H1 (cell line): ENCODE results near the gene PID1. TPM values are rescaled to one million over a fixed set of nuclear protein-coding genes. Genes with fewer than 3 reads are reported as not detected.

Experiments
- CTCF ChIA-PET: fragments of 300-600 bp; sonication (Branson Sonifier 250); formaldehyde crosslinking; loops from one replicate; lab custom pipeline; 2021; ENCODE audit not compliant: partially characterized antibody; lab: Charles Lee
- POLR2A ChIA-PET: fragments of 300-600 bp; sonication (Branson Sonifier 250); formaldehyde crosslinking; loops from one replicate; lab custom pipeline; 2021; ENCODE audit warnings: inconsistent platforms; ENCODE audit not compliant: partially characterized antibody; lab: Charles Lee
- DNase-seq, 2 experiments: peaks; one replicate each; pipeline versions ENCODE4 v3.0.0 to v3.0.0-alpha.2; 2010 to 2022; ENCODE audit warnings: low spot score in 2 of 2, low read depth in 1 of 2, mixed read lengths in 1 of 2
- FAIRE-seq: peaks from 2 replicates; lab custom pipeline; 2011; peaks lifted over from hg19 to GRCh38; lab: Jason Lieb, UNC
- H2AFZ ChIP-seq: 2 replicates; pipeline ENCODE4 v1.8.1; 2012; ENCODE audit warnings: low read length, inconsistent platforms
- H2AK5ac ChIP-seq: 2 replicates; pipeline ENCODE4 v1.6.1; 2013; ENCODE audit warnings: low read depth, low read length
- H2BK120ac ChIP-seq: replicated peaks from 2 replicates; pipeline ENCODE3; 2013; ENCODE audit warnings: low read depth, low read length, inconsistent platforms
- H2BK12ac ChIP-seq: 2 replicates; pipeline ENCODE4 v1.6.1; 2013; ENCODE audit warnings: low read depth, low read length
- H2BK15ac ChIP-seq: 2 replicates; pipeline ENCODE4 v1.6.1; 2013; ENCODE audit warnings: low read length
- H2BK20ac ChIP-seq: 2 replicates; pipeline ENCODE4 v1.6.1; 2013; ENCODE audit warnings: low read length
- H2BK5ac ChIP-seq: 2 replicates; pipeline ENCODE4 v1.6.1; 2013; ENCODE audit warnings: low read depth, low read length
- H3K14ac ChIP-seq: 2 replicates; pipeline ENCODE4 v1.6.1; 2013; ENCODE audit warnings: inconsistent platforms; ENCODE audit not compliant: insufficient read length
- H3K18ac ChIP-seq: 2 replicates; pipeline ENCODE4 v1.6.1; 2013; ENCODE audit warnings: low read length; ENCODE audit errors: extremely low read depth
- H3K23ac ChIP-seq: 2 replicates; pipeline ENCODE4 v1.6.1; 2013; ENCODE audit warnings: inconsistent platforms; ENCODE audit not compliant: insufficient read length
- H3K23me2 ChIP-seq: 2 replicates; pipeline ENCODE4 v1.6.1; 2013; ENCODE audit warnings: low read depth, low read length
- H3K27ac ChIP-seq: 2 replicates; pipeline ENCODE4 v1.6.1; 2011; ENCODE audit warnings: low read depth, low read length, inconsistent platforms
- H3K27me3 ChIP-seq, 4 experiments: replicated peaks in 1 of 4; 1 replicate in 1 of 4; 2 replicates in 3 of 4; pipeline versions ENCODE4 v1.6.1 to v1.8.1; 2011 to 2013; ENCODE audit warnings: low read length in 3 of 4, mild to moderate bottlenecking in 3 of 4, inconsistent platforms in 2 of 4, mixed read lengths in 2 of 4, moderate library complexity in 1 of 4; ENCODE audit not compliant: control insufficient read depth in 3 of 4, insufficient read depth in 3 of 4; ENCODE audit errors: extremely low read depth in 1 of 4
- H3K36me3 ChIP-seq, 4 experiments: 2 replicates each; pipeline versions ENCODE4 v1.6.1 to v1.8.1; 2011 to 2013; ENCODE audit warnings: mild to moderate bottlenecking in 4 of 4, low read length in 3 of 4, moderate library complexity in 2 of 4, control low read depth in 1 of 4, inconsistent platforms in 1 of 4; ENCODE audit not compliant: insufficient read depth in 4 of 4, control insufficient read depth in 2 of 4
- H3K4ac ChIP-seq: replicated peaks from 2 replicates; pipeline ENCODE3; 2013; ENCODE audit warnings: low read length, low read depth, mixed read lengths, inconsistent platforms; ENCODE audit not compliant: insufficient read length
- H3K4me1 ChIP-seq, 4 experiments: replicated peaks in 1 of 4; 1 replicate in 1 of 4; 2 replicates in 3 of 4; pipeline versions ENCODE4 v1.6.1 to v1.8.1; 2011 to 2013; ENCODE audit warnings: low read length in 3 of 4, inconsistent platforms in 2 of 4, mixed read lengths in 1 of 4; ENCODE audit not compliant: insufficient read depth in 4 of 4, control insufficient read depth in 3 of 4
- H3K4me2 ChIP-seq, 2 experiments: 2 replicates each; pipeline versions ENCODE4 v1.6.1 to v1.8.1; 2011 to 2013; ENCODE audit warnings: low read depth in 2 of 2, low read length in 2 of 2, control low read depth in 1 of 2, inconsistent platforms in 1 of 2, mild to moderate bottlenecking in 1 of 2; ENCODE audit not compliant: insufficient read depth in 1 of 2
- H3K4me3 ChIP-seq, 4 experiments: fragments of 200-600, 300-600 bp in 1 of 4; sonication (generic), shearing (Covaris generic), sonication (Bioruptor Twin) in 1 of 4; 2 replicates each; pipeline versions ENCODE4 v1.5.1 to v1.8.1; 2011 to 2016; ENCODE audit warnings: low read length in 4 of 4, low read depth in 3 of 4, control low read depth in 2 of 4, inconsistent platforms in 2 of 4, mild to moderate bottlenecking in 2 of 4, mixed read lengths in 1 of 4, moderate library complexity in 1 of 4; ENCODE audit not compliant: insufficient read depth in 2 of 4; ENCODE audit errors: extremely low read depth in 1 of 4
- H3K56ac ChIP-seq: replicated peaks from 2 replicates; pipeline ENCODE3; 2013; ENCODE audit warnings: low read depth, mild to moderate bottlenecking, mixed read lengths, low read length, inconsistent platforms; ENCODE audit not compliant: insufficient read length
- H3K79me1 ChIP-seq: 2 replicates; pipeline ENCODE4 v1.6.1; 2013; ENCODE audit warnings: low read depth, low read length, control low read depth
- H3K79me2 ChIP-seq, 2 experiments: 2 replicates each; pipeline versions ENCODE4 v1.6.1 to v1.8.1; 2012 to 2013; ENCODE audit warnings: low read length in 2 of 2, mild to moderate bottlenecking in 2 of 2, inconsistent platforms in 1 of 2; ENCODE audit not compliant: insufficient read depth in 2 of 2, control insufficient read depth in 1 of 2
- H3K9ac ChIP-seq, 4 experiments: replicated peaks in 1 of 4; 1 replicate in 1 of 4; 2 replicates in 3 of 4; pipeline versions ENCODE4 v1.6.1 to v1.8.1; 2011 to 2013; ENCODE audit warnings: low read depth in 3 of 4, low read length in 3 of 4, control low read depth in 2 of 4, mild to moderate bottlenecking in 2 of 4, moderate library complexity in 2 of 4, inconsistent platforms in 1 of 4; ENCODE audit errors: extremely low read depth in 1 of 4
- H3K9me3 ChIP-seq, 2 experiments: 2 replicates each; pipeline versions ENCODE4 v1.6.1 to v1.8.1; 2012 to 2013; ENCODE audit warnings: mild to moderate bottlenecking in 2 of 2, moderate library complexity in 2 of 2, control low read depth in 1 of 2, inconsistent platforms in 1 of 2, low read depth in 1 of 2, low read length in 1 of 2, mixed read lengths in 1 of 2; ENCODE audit not compliant: insufficient read depth in 2 of 2
- H4K20me1 ChIP-seq, 2 experiments: replicated peaks in 1 of 2; 2 replicates each; pipeline versions ENCODE3 to v1.8.1; 2011 to 2013; ENCODE audit warnings: inconsistent platforms in 2 of 2, low read length in 2 of 2, mild to moderate bottlenecking in 1 of 2; ENCODE audit not compliant: insufficient read depth in 2 of 2, control insufficient read depth in 1 of 2
- H4K5ac ChIP-seq: 2 replicates; pipeline ENCODE4 v1.6.1; 2013; ENCODE audit warnings: low read length, low read depth, mixed read lengths, inconsistent platforms; ENCODE audit not compliant: insufficient read length
- H4K8ac ChIP-seq: 2 replicates; pipeline ENCODE4 v1.8.0; 2013; ENCODE audit warnings: mild to moderate bottlenecking, moderate library complexity, low read length, inconsistent platforms; ENCODE audit not compliant: insufficient read depth; ENCODE audit errors: extremely low read depth
- H4K91ac ChIP-seq: replicated peaks from 2 replicates; pipeline ENCODE3; 2013; ENCODE audit warnings: low read length, mixed read lengths, inconsistent platforms; ENCODE audit not compliant: insufficient read length
- ATF3 ChIP-seq: IDR thresholded peaks from 2 replicates; pipeline ENCODE4 v1.6.1; 2011; ENCODE audit warnings: low read depth, mild to moderate bottlenecking, low read length; ENCODE audit not compliant: insufficient read depth
- POLR2A ChIP-seq, 2 experiments: IDR thresholded peaks; 1 replicate in 1 of 2; 2 replicates in 1 of 2; pipeline ENCODE4 v1.6.1; 2011; ENCODE audit warnings: low read depth in 2 of 2, low read length in 2 of 2, mild to moderate bottlenecking in 2 of 2; ENCODE audit errors: control extremely low read depth in 1 of 2
- SAP30 ChIP-seq: fragments of 300-600 bp; sonication (generic); IDR thresholded peaks from 2 replicates; pipeline ENCODE4 v1.7.1; 2012; ENCODE audit warnings: low read length, moderate library complexity, mild to moderate bottlenecking, inconsistent platforms; ENCODE audit not compliant: insufficient read depth, insufficient replicate concordance
- SIRT6 ChIP-seq: IDR thresholded peaks from one replicate; pipeline ENCODE4 v1.7.1; 2012; ENCODE audit warnings: low read length, inconsistent platforms
- TBP ChIP-seq: IDR thresholded peaks from 2 replicates; pipeline ENCODE4 v1.6.1; 2011; ENCODE audit warnings: low read depth, low read length, improper control_type of control experiment
- USF2 ChIP-seq: IDR thresholded peaks from 2 replicates; pipeline ENCODE4 v1.6.1; 2011; ENCODE audit warnings: low read length, improper control_type of control experiment
- WGBS, 2 experiments: shearing (Covaris generic) in 1 of 2; methylation state at CpG; one replicate each; pipeline versions ENCODE4 v1.1.6 to v1.1.7; 2013 to 2015; ENCODE audit warnings: low lambda C conversion rate in 2 of 2, mixed read lengths in 2 of 2, inconsistent platforms in 1 of 2, low coverage in 1 of 2, missing lambda C conversion rate in 1 of 2; ENCODE audit not compliant: insufficient replicate concordance in 2 of 2, insufficient coverage in 1 of 2, insufficient read length in 1 of 2; ENCODE audit errors: extremely low coverage in 1 of 2, missing lambda C conversion rate in 1 of 2; 5-methylcytosine and 5-hydroxymethylcytosine counted together
- polyA plus RNA-seq, 7 experiments: library from polyadenylated mRNA; depleted of rRNA in 3 of 7; stranded (reverse) in 5 of 7; unstranded in 2 of 7; fragments of >200 nt in 5 of 7; fragments of 200-250 nt in 2 of 7; gene quantifications; 1 replicate in 5 of 7; 2 replicates in 1 of 7; 4 replicates in 1 of 7; pipeline versions ENCODE4 v1.2.1 to v1.2.3, GENCODE V29; 2011 to 2013; ENCODE audit warnings: missing spikeins in 2 of 7, mixed read lengths in 2 of 7
- total RNA-seq: library from RNA; stranded (reverse); fragmentation: NEBNext Ultra II Directional; extraction: Animal tissue kit (Norgen Biotek cat#: 25700); gene quantifications from 2 replicates; pipeline ENCODE4 v1.2.1, GENCODE V29; 2021

PID1 gene
- total and polyA plus RNA-seq, 2 of the 8 experiments (the other 6 are each of a cell fraction or from before 2014, with no cell fraction given), result 1.5 to 3.3 TPM

GRCh38 chr2:229178117-229178516 is 93.0 kb downstream of the PID1 start:
- H4K5ac ChIP-seq, result no peak overlapping the region
- H3K9me3 ChIP-seq, result no peaks in the 10 kb centered on the region
- H3K9ac ChIP-seq, result no peak overlapping the region
- H3K56ac ChIP-seq, result no peak overlapping the region
- no peak overlapping the region for H3K27ac ChIP-seq
- no peaks in the 10 kb centered on the region for H3K79me2 ChIP-seq
- FAIRE-seq (no peak), DNase-seq (no peak)
- TF ChIP-seq SIRT6 (no peak), USF2 (no peak), ATF3 (no peak), TBP (no peak), SAP30 (no peak), POLR2A (IDR thresholded peaks at IDR 0.05; ENCODE audit: control extremely low read depth in 1 of 2, low read depth in 2 of 2, low read length in 2 of 2) (no peak)
- H3K23ac ChIP-seq, result no peak overlapping the region
- no peak overlapping the region for H3K18ac ChIP-seq
- H2BK120ac ChIP-seq, result no peak overlapping the region
- H2BK20ac ChIP-seq, result no peak overlapping the region
- H3K4me1 ChIP-seq, result no peaks in the 10 kb centered on the region
- no peak overlapping the region for H2AK5ac ChIP-seq
- no peak overlapping the region for H3K4me3 ChIP-seq
- H4K91ac ChIP-seq, result no peak overlapping the region
- H4K20me1 ChIP-seq, result no peaks in the 10 kb centered on the region
- 90% methylated on average over 3 of the region's 3 CpGs; no CpG with 5 or more reads in 1 of the 2 experiments for WGBS, 2 experiments
- no peak overlapping the region for H2AFZ ChIP-seq
- no peak overlapping the region for H4K8ac ChIP-seq
- H3K14ac ChIP-seq, result no peak overlapping the region
- POLR2A ChIA-PET, result no interaction called here
- no peak overlapping the region for H3K4me2 ChIP-seq
- H2BK5ac ChIP-seq, result no peak overlapping the region
- H3K36me3 ChIP-seq, result no peaks in the 10 kb centered on the region
- CTCF ChIA-PET, result interaction anchor here (0.8 kb wide), 1 partner anchor 13 kb away, joined by 3 read pairs; no protein-coding TSS in a partner anchor
- no peaks in the 10 kb centered on the region for H3K23me2 ChIP-seq
- no peak overlapping the region for H2BK12ac ChIP-seq
- H2BK15ac ChIP-seq, result no peak overlapping the region
- H3K4ac ChIP-seq, result no peak overlapping the region
- H3K27me3 ChIP-seq, result no peaks in the 10 kb centered on the region
- no peaks in the 10 kb centered on the region for H3K79me1 ChIP-seq
